HepG2 (cell line): ENCODE results near the gene JAK1. TPM values are rescaled to one million over a fixed set of nuclear protein-coding genes. Genes with fewer than 3 reads are reported as not detected.
A peak's percentile ranks its signal among the peaks of the same experiment; 100 is the strongest.

Experiments used
- ATF7-NPFF ChIP-seq: sonication (generic); formaldehyde crosslinking; IDR thresholded peaks from 2 replicates; pipeline ENCODE4 v1.8.1; 2023; ENCODE audit warnings: mild to moderate bottlenecking, low read depth, missing genetic modification reagents, moderate library complexity
- CREM ChIP-seq, 2 experiments: sonication (generic) in 1 of 2; formaldehyde crosslinking in 1 of 2; IDR thresholded peaks; 2 replicates each; pipeline versions ENCODE4 v1.4.0 to v1.6.1; 2016 to 2020; ENCODE audit warnings: antibody characterized with exemption in 1 of 2, mild to moderate bottlenecking in 1 of 2, missing genetic modification reagents in 1 of 2
- DNMT3B ChIP-seq: conservative IDR thresholded peaks from 2 replicates; pipeline ENCODE4 v1.6.1; 2016; ENCODE audit warnings: missing biosample characterization, control low read depth
- GABPA ChIP-seq, 2 experiments: IDR thresholded peaks; 2 replicates each; pipeline ENCODE4 v1.6.1; 2011 to 2016; ENCODE audit warnings: low read depth in 2 of 2, low read length in 1 of 2, missing biosample characterization in 1 of 2, missing genetic modification characterization in 1 of 2
- HCFC1 ChIP-seq: fragments of 150-350 bp; IDR thresholded peaks from 2 replicates; pipeline ENCODE4 v1.6.1; 2014; ENCODE audit warnings: low read depth, low read length
- HNRNPUL1 ChIP-seq: fragments of 200-400 bp; formaldehyde crosslinking; IDR thresholded peaks from 2 replicates; pipeline ENCODE4 v1.6.1; 2017; ENCODE audit warnings: low read depth, mild to moderate bottlenecking, low read length, moderate library complexity
- KLF11 ChIP-seq: IDR thresholded peaks from 2 replicates; pipeline ENCODE4 v1.6.1; 2016; ENCODE audit warnings: missing compliant biosample characterization
- KLF12 ChIP-seq: sonication (generic); formaldehyde crosslinking; IDR thresholded peaks from 2 replicates; pipeline ENCODE4 v1.4.0; 2020; ENCODE audit warnings: missing genetic modification reagents, borderline replicate concordance
- KLF15 ChIP-seq: sonication (generic); formaldehyde crosslinking; IDR thresholded peaks from 2 replicates; pipeline ENCODE4 v1.8.1; 2023; ENCODE audit warnings: borderline replicate concordance, mild to moderate bottlenecking, inconsistent platforms, missing genetic modification reagents, mixed read lengths
- MEIS2 ChIP-seq: sonication (generic); formaldehyde crosslinking; IDR thresholded peaks from 2 replicates; pipeline ENCODE4 v1.9.0; 2021; ENCODE audit warnings: mild to moderate bottlenecking, missing genetic modification reagents
- MIXL1 ChIP-seq: IDR thresholded peaks from 2 replicates; pipeline ENCODE4 v1.6.1; 2016
- MZF1 ChIP-seq: sonication (generic); formaldehyde crosslinking; IDR thresholded peaks from 2 replicates; pipeline ENCODE4 v1.8.1; 2023; ENCODE audit warnings: mild to moderate bottlenecking, missing genetic modification reagents, borderline replicate concordance
- PCBP1 ChIP-seq: fragments of 200-400 bp; formaldehyde crosslinking; IDR thresholded peaks from 2 replicates; pipeline ENCODE4 v1.6.1; 2017; ENCODE audit warnings: mild to moderate bottlenecking, low read depth, low read length, borderline replicate concordance
- REL ChIP-seq: sonication (generic); formaldehyde crosslinking; conservative IDR thresholded peaks from 2 replicates; pipeline ENCODE4 v1.8.0; 2022; ENCODE audit warnings: mild to moderate bottlenecking, missing genetic modification reagents, moderate library complexity
- SOX13 ChIP-seq, 3 experiments: fragments of 450-650 bp in 1 of 3; sonication (generic) in 1 of 3; formaldehyde crosslinking in 1 of 3; IDR thresholded peaks in 2 of 3; conservative IDR thresholded peaks in 1 of 3; 2 replicates each; pipeline versions ENCODE4 v1.5.0 to v1.6.1; 2016 to 2020; ENCODE audit warnings: antibody characterized with exemption in 1 of 3, mild to moderate bottlenecking in 1 of 3, missing compliant biosample characterization in 1 of 3, missing genetic modification reagents in 1 of 3, moderate library complexity in 1 of 3
- SPEN ChIP-seq: sonication (generic); formaldehyde crosslinking; IDR thresholded peaks from 2 replicates; pipeline ENCODE4 v1.5.1; 2020; ENCODE audit warnings: low read depth, mild to moderate bottlenecking, missing genetic modification reagents
- ZKSCAN5 ChIP-seq: sonication (generic); formaldehyde crosslinking; IDR thresholded peaks from 2 replicates; pipeline ENCODE4 v1.5.1; 2020; ENCODE audit warnings: mild to moderate bottlenecking, missing genetic modification reagents
- ZNF17 ChIP-seq: sonication (generic); formaldehyde crosslinking; IDR thresholded peaks from 2 replicates; pipeline ENCODE4 v1.5.0; 2020; ENCODE audit warnings: mild to moderate bottlenecking, missing genetic modification reagents
- ZNF20 ChIP-seq: sonication (generic); formaldehyde crosslinking; IDR thresholded peaks from 2 replicates; pipeline ENCODE4 v1.4.0; 2020; ENCODE audit warnings: mild to moderate bottlenecking, moderate library complexity, missing genetic modification reagents
- ZNF292 ChIP-seq: sonication (generic); formaldehyde crosslinking; IDR thresholded peaks from 2 replicates; pipeline ENCODE4 v1.8.1; 2022; ENCODE audit warnings: mild to moderate bottlenecking, low read depth, missing genetic modification reagents, borderline replicate concordance
- ZNF670 ChIP-seq: sonication (generic); formaldehyde crosslinking; IDR thresholded peaks from 2 replicates; pipeline ENCODE4 v1.8.0; 2022; ENCODE audit warnings: mild to moderate bottlenecking, missing genetic modification reagents, borderline replicate concordance
- polyA plus RNA-seq, 8 experiments: library from polyadenylated mRNA; depleted of rRNA in 3 of 8; stranded (reverse) in 7 of 8; unstranded in 1 of 8; fragments of >200 nt; fragmentation: Illumina TruSeq in 4 of 8; extraction: Trizol in 4 of 8; gene quantifications; 2 replicates each; pipeline versions ENCODE4 v1.2.1 to v1.2.3, GENCODE V29; 2011 to 2016; ENCODE audit warnings: low read depth in 4 of 8, missing spikeins in 1 of 8, mixed read lengths in 1 of 8; ENCODE audit not compliant: insufficient read depth in 1 of 8
- total RNA-seq, 5 experiments: library from RNA; depleted of rRNA; stranded (reverse); fragments of >200 nt; fragmentation: Illumina TruSeq; extraction: Trizol; gene quantifications; 2 replicates each; pipeline ENCODE4 v1.2.3, GENCODE V29; 2016; ENCODE audit warnings: low read depth in 1 of 5
- TF ChIP-seq, protein P1 (sequence below): IDR thresholded peaks from 2 replicates; pipeline ENCODE4 v1.6.1; 2016; ENCODE audit warnings: control low read depth
- TF ChIP-seq, protein P2 (sequence below): IDR thresholded peaks from 2 replicates; pipeline ENCODE4 v1.6.1; 2016; ENCODE audit warnings: mild to moderate bottlenecking
- TF ChIP-seq, protein P3 (sequence below): sonication (generic); formaldehyde crosslinking; IDR thresholded peaks from 2 replicates; pipeline ENCODE4 v1.5.1; 2020; ENCODE audit warnings: missing genetic modification reagents, mild to moderate bottlenecking, borderline replicate concordance
- TF ChIP-seq, protein P4 (sequence below), 2 experiments: fragments of 450-650 bp in 1 of 2; sonication (generic) in 1 of 2; formaldehyde crosslinking; IDR thresholded peaks; 2 replicates each; pipeline versions ENCODE4 v1.5.0 to v1.8.0; 2020 to 2022; ENCODE audit warnings: mild to moderate bottlenecking in 1 of 2, missing genetic modification reagents in 1 of 2

The JAK1 gene
- total and polyA plus RNA-seq, 2 of the 13 experiments (the other 11 are each of a cell fraction or from before 2014, with no cell fraction given), result 23.9 to 42.4 TPM

DNA sequence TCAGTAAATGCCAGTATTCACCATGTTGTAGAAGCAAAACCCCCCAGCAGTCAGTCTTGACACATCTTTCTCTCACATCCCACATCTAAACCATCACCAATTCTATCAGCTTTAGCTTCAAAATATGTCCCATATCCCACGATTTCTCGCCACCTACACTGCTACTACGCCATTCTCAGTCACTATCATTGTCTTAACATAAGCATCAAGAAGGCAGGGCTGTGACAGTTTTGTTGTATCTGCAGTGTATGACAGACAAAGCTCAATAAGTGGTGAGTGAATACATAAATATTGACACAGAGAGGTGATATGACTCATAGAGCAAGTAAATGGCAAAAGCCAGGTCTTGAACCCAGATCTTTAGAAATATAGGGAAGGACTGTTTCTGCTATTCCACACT is 59.9 kb downstream of the JAK1 start (continued):
- TF ChIP-seq MIXL1 (CRISPR knock-in tag) (peak; percentile 34), PCBP1 (no peak), ZNF292 (peak; percentile 71; the same call in 1 of the 2 replicates), KLF11 (CRISPR knock-in tag) (no peak), KLF12 (CRISPR knock-in tag) (no peak), MEIS2 (CRISPR knock-in tag) (no peak), SPEN (no peak), REL (CRISPR knock-in tag) (no peak), ZNF670 (CRISPR knock-in tag) (no peak), GABPA (IDR thresholded peaks at IDR 0.05; ENCODE audit: low read depth, low read length) (no peak), GABPA (CRISPR knock-in tag; IDR thresholded peaks at IDR 0.05; ENCODE audit: low read depth) (no peak), CREM (IDR thresholded peaks at IDR 0.05) (peak; percentile 21; the same call in 1 of the 2 replicates), CREM (CRISPR knock-in tag; IDR thresholded peaks at IDR 0.05) (no peak), SOX13 (IDR thresholded peaks at IDR 0.05) (no peak), SOX13 (CRISPR knock-in tag; conservative IDR thresholded peaks at IDR 0.05 in 1 of 2, IDR thresholded peaks at IDR 0.05 in 1 of 2) (peak in 1 of 2 experiments; percentile 71; a peak in 2 of 4 replicates), KLF15 (CRISPR knock-in tag) (no peak), HNRNPUL1 (no peak), MZF1 (CRISPR knock-in tag) (no peak), ZNF20 (CRISPR knock-in tag) (no peak), DNMT3B (CRISPR knock-in tag) (0 out of 2 replicates have a peak, but pooled peaks have one; percentile 28), ZKSCAN5 (peak; percentile 35; the same call in 1 of the 2 replicates), HCFC1 (no peak), ATF7-NPFF (CRISPR knock-in tag) (no peak), ZNF17 (CRISPR knock-in tag) (no peak)
- TF ChIP-seq, protein P1, sequence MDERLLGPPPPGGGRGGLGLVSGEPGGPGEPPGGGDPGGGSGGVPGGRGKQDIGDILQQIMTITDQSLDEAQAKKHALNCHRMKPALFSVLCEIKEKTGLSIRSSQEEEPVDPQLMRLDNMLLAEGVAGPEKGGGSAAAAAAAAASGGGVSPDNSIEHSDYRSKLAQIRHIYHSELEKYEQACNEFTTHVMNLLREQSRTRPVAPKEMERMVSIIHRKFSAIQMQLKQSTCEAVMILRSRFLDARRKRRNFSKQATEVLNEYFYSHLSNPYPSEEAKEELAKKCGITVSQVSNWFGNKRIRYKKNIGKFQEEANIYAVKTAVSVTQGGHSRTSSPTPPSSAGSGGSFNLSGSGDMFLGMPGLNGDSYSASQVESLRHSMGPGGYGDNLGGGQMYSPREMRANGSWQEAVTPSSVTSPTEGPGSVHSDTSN (CRISPR knock-in tag), result no peak
- TF ChIP-seq, protein P2, sequence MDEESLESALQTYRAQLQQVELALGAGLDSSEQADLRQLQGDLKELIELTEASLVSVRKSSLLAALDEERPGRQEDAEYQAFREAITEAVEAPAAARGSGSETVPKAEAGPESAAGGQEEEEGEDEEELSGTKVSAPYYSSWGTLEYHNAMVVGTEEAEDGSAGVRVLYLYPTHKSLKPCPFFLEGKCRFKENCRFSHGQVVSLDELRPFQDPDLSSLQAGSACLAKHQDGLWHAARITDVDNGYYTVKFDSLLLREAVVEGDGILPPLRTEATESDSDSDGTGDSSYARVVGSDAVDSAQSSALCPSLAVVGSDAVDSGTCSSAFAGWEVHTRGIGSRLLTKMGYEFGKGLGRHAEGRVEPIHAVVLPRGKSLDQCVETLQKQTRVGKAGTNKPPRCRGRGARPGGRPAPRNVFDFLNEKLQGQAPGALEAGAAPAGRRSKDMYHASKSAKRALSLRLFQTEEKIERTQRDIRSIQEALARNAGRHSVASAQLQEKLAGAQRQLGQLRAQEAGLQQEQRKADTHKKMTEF (CRISPR knock-in tag), result peak; percentile 39; the same call in 1 of the 2 replicates
- TF ChIP-seq, protein P3, sequence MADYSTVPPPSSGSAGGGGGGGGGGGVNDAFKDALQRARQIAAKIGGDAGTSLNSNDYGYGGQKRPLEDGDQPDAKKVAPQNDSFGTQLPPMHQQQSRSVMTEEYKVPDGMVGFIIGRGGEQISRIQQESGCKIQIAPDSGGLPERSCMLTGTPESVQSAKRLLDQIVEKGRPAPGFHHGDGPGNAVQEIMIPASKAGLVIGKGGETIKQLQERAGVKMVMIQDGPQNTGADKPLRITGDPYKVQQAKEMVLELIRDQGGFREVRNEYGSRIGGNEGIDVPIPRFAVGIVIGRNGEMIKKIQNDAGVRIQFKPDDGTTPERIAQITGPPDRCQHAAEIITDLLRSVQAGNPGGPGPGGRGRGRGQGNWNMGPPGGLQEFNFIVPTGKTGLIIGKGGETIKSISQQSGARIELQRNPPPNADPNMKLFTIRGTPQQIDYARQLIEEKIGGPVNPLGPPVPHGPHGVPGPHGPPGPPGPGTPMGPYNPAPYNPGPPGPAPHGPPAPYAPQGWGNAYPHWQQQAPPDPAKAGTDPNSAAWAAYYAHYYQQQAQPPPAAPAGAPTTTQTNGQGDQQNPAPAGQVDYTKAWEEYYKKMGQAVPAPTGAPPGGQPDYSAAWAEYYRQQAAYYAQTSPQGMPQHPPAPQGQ (CRISPR knock-in tag), result no peak
- TF ChIP-seq, protein P4, sequence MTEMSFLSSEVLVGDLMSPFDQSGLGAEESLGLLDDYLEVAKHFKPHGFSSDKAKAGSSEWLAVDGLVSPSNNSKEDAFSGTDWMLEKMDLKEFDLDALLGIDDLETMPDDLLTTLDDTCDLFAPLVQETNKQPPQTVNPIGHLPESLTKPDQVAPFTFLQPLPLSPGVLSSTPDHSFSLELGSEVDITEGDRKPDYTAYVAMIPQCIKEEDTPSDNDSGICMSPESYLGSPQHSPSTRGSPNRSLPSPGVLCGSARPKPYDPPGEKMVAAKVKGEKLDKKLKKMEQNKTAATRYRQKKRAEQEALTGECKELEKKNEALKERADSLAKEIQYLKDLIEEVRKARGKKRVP (CRISPR knock-in tag; IDR thresholded peaks at IDR 0.05), result peak in 1 of 2 experiments; percentile 56; a peak in 1 of 4 replicates
